KMS-11 (cell line): Measurements from ENCODE around the gene NEB.

Source experiments
- H2AFZ ChIP-seq: fragments of 200-600 bp; sonication (generic); 2 replicates; pipeline ENCODE4 v1.6.1; 2016; ENCODE audit warnings: antibody characterized with exemption, mixed run types, low read depth
- H3K27ac ChIP-seq: fragments of 200-600 bp; sonication (generic); 2 replicates; pipeline ENCODE4 v1.6.1; 2016; ENCODE audit warnings: mild to moderate bottlenecking, mixed run types
- H3K27me3 ChIP-seq: fragments of 200-600 bp; sonication (generic); 2 replicates; pipeline ENCODE4 v1.6.1; 2017; ENCODE audit warnings: mild to moderate bottlenecking, low read depth, mixed run types, moderate library complexity; ENCODE audit not compliant: insufficient read depth
- H3K36me3 ChIP-seq: fragments of 200-600 bp; sonication (generic); 2 replicates; pipeline ENCODE4 v1.6.1; 2017; ENCODE audit warnings: mild to moderate bottlenecking, mixed run types; ENCODE audit not compliant: insufficient read depth
- H3K4me1 ChIP-seq: fragments of 200-600 bp; sonication (generic); 2 replicates; pipeline ENCODE4 v1.6.1; 2016; ENCODE audit warnings: mild to moderate bottlenecking, low read depth, mixed run types; ENCODE audit not compliant: poor library complexity, severe bottlenecking
- H3K4me2 ChIP-seq: fragments of 200-600 bp; sonication (generic); 2 replicates; pipeline ENCODE4 v1.7.0; 2016; ENCODE audit warnings: mild to moderate bottlenecking, mixed run types
- H3K4me3 ChIP-seq: fragments of 200-600 bp; sonication (generic); IDR thresholded peaks from 2 replicates; pipeline ENCODE4 v1.6.1; 2017; ENCODE audit warnings: low read depth, low read length, mixed read lengths; ENCODE audit not compliant: insufficient read depth
- H3K79me2 ChIP-seq: fragments of 200-600 bp; sonication (generic); 2 replicates; pipeline ENCODE4 v1.6.1; 2016; ENCODE audit warnings: low read depth, mixed run types; ENCODE audit not compliant: insufficient read depth
- H3K9ac ChIP-seq: fragments of 200-600 bp; sonication (generic); 2 replicates; pipeline ENCODE4 v1.6.1; 2016; ENCODE audit warnings: mild to moderate bottlenecking, mixed run types
- H4K20me1 ChIP-seq: fragments of 200-600 bp; sonication (generic); 2 replicates; pipeline ENCODE4 v1.6.1; 2016; ENCODE audit warnings: mild to moderate bottlenecking, mixed run types; ENCODE audit not compliant: insufficient read depth
- CTCF ChIP-seq: fragments of 200-600 bp; sonication (generic); conservative IDR thresholded peaks from 2 replicates; pipeline ENCODE4 v1.6.1; 2017; ENCODE audit warnings: low read depth, mild to moderate bottlenecking, antibody characterized with exemption, low read length, moderate library complexity, mixed read lengths

NEB gene

GRCh38 chr2:151551556-151551955 lies 182.7 kb downstream of the NEB start:
- H3K27ac ChIP-seq: no peak overlapping the region
- H3K4me2 ChIP-seq: no peak overlapping the region
- no peak overlapping the region for H2AFZ ChIP-seq
- H3K9ac ChIP-seq: no peak overlapping the region
- H3K4me3 ChIP-seq: no peak overlapping the region
- H3K27me3 ChIP-seq: no peaks in the 10 kb centered on the region
- TF ChIP-seq CTCF: no peak
- no peaks in the 10 kb centered on the region for H3K4me1 ChIP-seq
- H3K36me3 ChIP-seq: no peaks in the 10 kb centered on the region
- H4K20me1 ChIP-seq: no peaks in the 10 kb centered on the region
- no peaks in the 10 kb centered on the region for H3K79me2 ChIP-seq

DNA sequence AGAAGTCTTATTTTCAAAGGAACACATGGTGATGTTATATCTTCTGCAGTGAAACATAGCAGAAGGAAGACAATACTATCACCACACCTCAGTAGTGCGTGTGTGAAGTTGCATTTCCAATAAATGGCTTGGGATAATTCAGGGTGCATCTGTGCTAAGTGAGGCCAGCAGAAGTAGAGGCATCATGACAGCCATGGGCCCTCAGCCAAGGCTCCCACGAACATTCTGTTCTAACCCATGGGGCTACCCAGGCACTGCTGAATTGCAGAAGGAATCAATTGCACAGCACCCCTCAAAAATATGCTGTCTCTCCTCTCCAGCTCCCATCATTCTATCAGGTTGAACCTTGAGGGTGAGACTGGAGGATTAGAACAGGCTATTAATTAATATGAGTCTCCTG lies 185.1 kb downstream of the NEB start:
- H3K79me2 ChIP-seq: no peaks in the 10 kb centered on the region
- H2AFZ ChIP-seq: no peak overlapping the region
- H3K27ac ChIP-seq: no peak overlapping the region
- no peak for TF ChIP-seq CTCF
- H3K4me2 ChIP-seq: no peak overlapping the region
- H3K4me3 ChIP-seq: no peak overlapping the region
- H3K9ac ChIP-seq: no peak overlapping the region
- no peaks in the 10 kb centered on the region for H3K36me3 ChIP-seq
- H4K20me1 ChIP-seq: no peaks in the 10 kb centered on the region
- H3K27me3 ChIP-seq: no peaks in the 10 kb centered on the region
- no peaks in the 10 kb centered on the region for H3K4me1 ChIP-seq

- Histone ChIP-seq H3K79me2 (no peaks in the 10 kb centered on the region), H2AFZ (no peak overlapping the region), H3K4me1 (no peaks in the 10 kb centered on the region), H3K4me3 (no peak overlapping the region), H3K27ac (no peak overlapping the region), H3K9ac (no peak overlapping the region), H4K20me1 (no peaks in the 10 kb centered on the region), H3K36me3 (no peaks in the 10 kb centered on the region), H3K4me2 (no peak overlapping the region), H3K27me3 (no peaks in the 10 kb centered on the region)
- no peak for TF ChIP-seq CTCF
Observed at GRCh38 chr2:151544449-151544848, 189.8 kb downstream of the NEB start.

DNA sequence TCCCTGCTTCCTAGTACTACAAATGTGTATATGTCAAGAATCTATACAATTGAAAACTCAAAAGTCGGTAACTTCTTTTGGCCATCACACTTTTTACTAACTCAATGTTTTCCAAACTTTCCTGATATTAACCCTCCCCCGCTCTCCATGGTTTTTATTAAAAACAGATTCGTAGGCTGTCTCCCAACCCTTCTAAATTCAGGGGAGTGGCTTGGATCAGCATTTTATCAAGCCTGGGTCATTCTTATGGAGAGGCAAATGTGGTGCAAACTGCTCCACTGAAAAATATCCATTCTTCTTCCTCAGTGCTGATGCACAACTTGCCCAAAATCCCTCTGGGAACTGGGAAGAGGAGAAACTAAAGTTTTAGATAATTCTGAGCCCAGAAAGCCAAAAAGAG lies 190.4 kb downstream of the NEB start:
- Histone ChIP-seq H4K20me1 (no peaks in the 10 kb centered on the region), H3K4me3 (no peak overlapping the region), H3K4me2 (no peak overlapping the region), H3K36me3 (no peaks in the 10 kb centered on the region), H2AFZ (no peak overlapping the region), H3K4me1 (no peaks in the 10 kb centered on the region), H3K27ac (no peak overlapping the region), H3K9ac (no peak overlapping the region), H3K79me2 (no peaks in the 10 kb centered on the region), H3K27me3 (no peaks in the 10 kb centered on the region)
- no peak for TF ChIP-seq CTCF

DNA sequence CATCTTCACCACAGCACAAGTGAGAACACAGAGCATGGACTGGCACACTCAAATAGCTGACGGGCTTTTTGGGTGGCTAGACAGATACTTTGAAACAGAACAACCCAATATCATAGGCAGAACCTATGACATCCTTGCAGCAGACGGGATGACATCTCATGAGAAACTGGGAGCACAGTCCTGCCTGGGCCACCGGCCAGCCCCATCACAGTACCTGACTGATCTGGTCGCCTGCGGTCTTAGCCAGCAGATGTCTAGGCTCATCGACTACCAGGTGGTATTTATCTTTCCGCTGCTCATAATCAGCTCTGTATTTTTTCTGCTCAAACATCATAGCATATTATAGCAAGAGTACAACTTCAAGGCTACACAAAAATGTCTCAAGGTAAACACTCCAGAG lies 200.3 kb downstream of the NEB start:
- Histone ChIP-seq H3K4me1 (no peaks in the 10 kb centered on the region), H3K36me3 (no peaks in the 10 kb centered on the region), H3K4me2 (no peak overlapping the region), H3K27ac (no peak overlapping the region), H4K20me1 (no peaks in the 10 kb centered on the region), H2AFZ (no peak overlapping the region), H3K27me3 (no peaks in the 10 kb centered on the region), H3K79me2 (no peaks in the 10 kb centered on the region), H3K9ac (no peak overlapping the region), H3K4me3 (no peak overlapping the region)
- no peak for TF ChIP-seq CTCF
